H1 (cell line): ENCODE data around the gene VWF. TPM values are rescaled to one million over a fixed set of nuclear protein-coding genes. Genes with fewer than 3 reads are reported as not detected.

ENCODE experiments used
- CTCF ChIA-PET: fragments of 300-600 bp; sonication (Branson Sonifier 250); formaldehyde crosslinking; loops from one replicate; lab custom pipeline; 2021; ENCODE audit not compliant: partially characterized antibody; lab: Charles Lee
- POLR2A ChIA-PET: fragments of 300-600 bp; sonication (Branson Sonifier 250); formaldehyde crosslinking; loops from one replicate; lab custom pipeline; 2021; ENCODE audit warnings: inconsistent platforms; ENCODE audit not compliant: partially characterized antibody; lab: Charles Lee
- DNase-seq, 2 experiments: peaks; one replicate each; pipeline versions ENCODE4 v3.0.0 to v3.0.0-alpha.2; 2010 to 2022; ENCODE audit warnings: low spot score in 2 of 2, low read depth in 1 of 2, mixed read lengths in 1 of 2
- FAIRE-seq: peaks from 2 replicates; lab custom pipeline; 2011; peaks lifted over from hg19 to GRCh38; lab: Jason Lieb, UNC
- H2AFZ ChIP-seq: 2 replicates; pipeline ENCODE4 v1.8.1; 2012; ENCODE audit warnings: low read length, inconsistent platforms
- H2AK5ac ChIP-seq: 2 replicates; pipeline ENCODE4 v1.6.1; 2013; ENCODE audit warnings: low read depth, low read length
- H2BK120ac ChIP-seq: replicated peaks from 2 replicates; pipeline ENCODE3; 2013; ENCODE audit warnings: low read depth, low read length, inconsistent platforms
- H2BK12ac ChIP-seq: 2 replicates; pipeline ENCODE4 v1.6.1; 2013; ENCODE audit warnings: low read depth, low read length
- H2BK15ac ChIP-seq: 2 replicates; pipeline ENCODE4 v1.6.1; 2013; ENCODE audit warnings: low read length
- H2BK20ac ChIP-seq: 2 replicates; pipeline ENCODE4 v1.6.1; 2013; ENCODE audit warnings: low read length
- H2BK5ac ChIP-seq: 2 replicates; pipeline ENCODE4 v1.6.1; 2013; ENCODE audit warnings: low read depth, low read length
- H3K14ac ChIP-seq: 2 replicates; pipeline ENCODE4 v1.6.1; 2013; ENCODE audit warnings: inconsistent platforms; ENCODE audit not compliant: insufficient read length
- H3K18ac ChIP-seq: 2 replicates; pipeline ENCODE4 v1.6.1; 2013; ENCODE audit warnings: low read length; ENCODE audit errors: extremely low read depth
- H3K23ac ChIP-seq: 2 replicates; pipeline ENCODE4 v1.6.1; 2013; ENCODE audit warnings: inconsistent platforms; ENCODE audit not compliant: insufficient read length
- H3K23me2 ChIP-seq: 2 replicates; pipeline ENCODE4 v1.6.1; 2013; ENCODE audit warnings: low read depth, low read length
- H3K27ac ChIP-seq: 2 replicates; pipeline ENCODE4 v1.6.1; 2011; ENCODE audit warnings: low read depth, low read length, inconsistent platforms
- H3K27me3 ChIP-seq, 4 experiments: replicated peaks in 1 of 4; 1 replicate in 1 of 4; 2 replicates in 3 of 4; pipeline versions ENCODE4 v1.6.1 to v1.8.1; 2011 to 2013; ENCODE audit warnings: low read length in 3 of 4, mild to moderate bottlenecking in 3 of 4, inconsistent platforms in 2 of 4, mixed read lengths in 2 of 4, moderate library complexity in 1 of 4; ENCODE audit not compliant: control insufficient read depth in 3 of 4, insufficient read depth in 3 of 4; ENCODE audit errors: extremely low read depth in 1 of 4
- H3K36me3 ChIP-seq, 4 experiments: 2 replicates each; pipeline versions ENCODE4 v1.6.1 to v1.8.1; 2011 to 2013; ENCODE audit warnings: mild to moderate bottlenecking in 4 of 4, low read length in 3 of 4, moderate library complexity in 2 of 4, control low read depth in 1 of 4, inconsistent platforms in 1 of 4; ENCODE audit not compliant: insufficient read depth in 4 of 4, control insufficient read depth in 2 of 4
- H3K4ac ChIP-seq: replicated peaks from 2 replicates; pipeline ENCODE3; 2013; ENCODE audit warnings: low read length, low read depth, mixed read lengths, inconsistent platforms; ENCODE audit not compliant: insufficient read length
- H3K4me1 ChIP-seq, 4 experiments: replicated peaks in 1 of 4; 1 replicate in 1 of 4; 2 replicates in 3 of 4; pipeline versions ENCODE4 v1.6.1 to v1.8.1; 2011 to 2013; ENCODE audit warnings: low read length in 3 of 4, inconsistent platforms in 2 of 4, mixed read lengths in 1 of 4; ENCODE audit not compliant: insufficient read depth in 4 of 4, control insufficient read depth in 3 of 4
- H3K4me2 ChIP-seq, 2 experiments: 2 replicates each; pipeline versions ENCODE4 v1.6.1 to v1.8.1; 2011 to 2013; ENCODE audit warnings: low read depth in 2 of 2, low read length in 2 of 2, control low read depth in 1 of 2, inconsistent platforms in 1 of 2, mild to moderate bottlenecking in 1 of 2; ENCODE audit not compliant: insufficient read depth in 1 of 2
- H3K4me3 ChIP-seq, 4 experiments: fragments of 200-600, 300-600 bp in 1 of 4; sonication (generic), shearing (Covaris generic), sonication (Bioruptor Twin) in 1 of 4; 2 replicates each; pipeline versions ENCODE4 v1.5.1 to v1.8.1; 2011 to 2016; ENCODE audit warnings: low read length in 4 of 4, low read depth in 3 of 4, control low read depth in 2 of 4, inconsistent platforms in 2 of 4, mild to moderate bottlenecking in 2 of 4, mixed read lengths in 1 of 4, moderate library complexity in 1 of 4; ENCODE audit not compliant: insufficient read depth in 2 of 4; ENCODE audit errors: extremely low read depth in 1 of 4
- H3K56ac ChIP-seq: replicated peaks from 2 replicates; pipeline ENCODE3; 2013; ENCODE audit warnings: low read depth, mild to moderate bottlenecking, mixed read lengths, low read length, inconsistent platforms; ENCODE audit not compliant: insufficient read length
- H3K79me1 ChIP-seq: 2 replicates; pipeline ENCODE4 v1.6.1; 2013; ENCODE audit warnings: low read depth, low read length, control low read depth
- H3K79me2 ChIP-seq, 2 experiments: 2 replicates each; pipeline versions ENCODE4 v1.6.1 to v1.8.1; 2012 to 2013; ENCODE audit warnings: low read length in 2 of 2, mild to moderate bottlenecking in 2 of 2, inconsistent platforms in 1 of 2; ENCODE audit not compliant: insufficient read depth in 2 of 2, control insufficient read depth in 1 of 2
- H3K9ac ChIP-seq, 4 experiments: replicated peaks in 1 of 4; 1 replicate in 1 of 4; 2 replicates in 3 of 4; pipeline versions ENCODE4 v1.6.1 to v1.8.1; 2011 to 2013; ENCODE audit warnings: low read depth in 3 of 4, low read length in 3 of 4, control low read depth in 2 of 4, mild to moderate bottlenecking in 2 of 4, moderate library complexity in 2 of 4, inconsistent platforms in 1 of 4; ENCODE audit errors: extremely low read depth in 1 of 4
- H3K9me3 ChIP-seq, 2 experiments: 2 replicates each; pipeline versions ENCODE4 v1.6.1 to v1.8.1; 2012 to 2013; ENCODE audit warnings: mild to moderate bottlenecking in 2 of 2, moderate library complexity in 2 of 2, control low read depth in 1 of 2, inconsistent platforms in 1 of 2, low read depth in 1 of 2, low read length in 1 of 2, mixed read lengths in 1 of 2; ENCODE audit not compliant: insufficient read depth in 2 of 2
- H4K20me1 ChIP-seq, 2 experiments: replicated peaks in 1 of 2; 2 replicates each; pipeline versions ENCODE3 to v1.8.1; 2011 to 2013; ENCODE audit warnings: inconsistent platforms in 2 of 2, low read length in 2 of 2, mild to moderate bottlenecking in 1 of 2; ENCODE audit not compliant: insufficient read depth in 2 of 2, control insufficient read depth in 1 of 2
- H4K5ac ChIP-seq: 2 replicates; pipeline ENCODE4 v1.6.1; 2013; ENCODE audit warnings: low read length, low read depth, mixed read lengths, inconsistent platforms; ENCODE audit not compliant: insufficient read length
- H4K8ac ChIP-seq: 2 replicates; pipeline ENCODE4 v1.8.0; 2013; ENCODE audit warnings: mild to moderate bottlenecking, moderate library complexity, low read length, inconsistent platforms; ENCODE audit not compliant: insufficient read depth; ENCODE audit errors: extremely low read depth
- H4K91ac ChIP-seq: replicated peaks from 2 replicates; pipeline ENCODE3; 2013; ENCODE audit warnings: low read length, mixed read lengths, inconsistent platforms; ENCODE audit not compliant: insufficient read length
- JUN ChIP-seq: IDR thresholded peaks from 2 replicates; pipeline ENCODE4 v1.6.1; 2011; ENCODE audit warnings: low read depth, mild to moderate bottlenecking, improper control_type of control experiment, low read length
- PHF8 ChIP-seq: fragments of 200-600 bp; sonication (generic); conservative IDR thresholded peaks from 2 replicates; pipeline ENCODE4 v1.7.1; 2012; ENCODE audit warnings: low read depth, mild to moderate bottlenecking, inconsistent platforms, low read length, moderate library complexity
- TBP ChIP-seq: IDR thresholded peaks from 2 replicates; pipeline ENCODE4 v1.6.1; 2011; ENCODE audit warnings: low read depth, low read length, improper control_type of control experiment
- WGBS, 2 experiments: shearing (Covaris generic) in 1 of 2; methylation state at CpG; one replicate each; pipeline versions ENCODE4 v1.1.6 to v1.1.7; 2013 to 2015; ENCODE audit warnings: low lambda C conversion rate in 2 of 2, mixed read lengths in 2 of 2, inconsistent platforms in 1 of 2, low coverage in 1 of 2, missing lambda C conversion rate in 1 of 2; ENCODE audit not compliant: insufficient replicate concordance in 2 of 2, insufficient coverage in 1 of 2, insufficient read length in 1 of 2; ENCODE audit errors: extremely low coverage in 1 of 2, missing lambda C conversion rate in 1 of 2; 5-methylcytosine and 5-hydroxymethylcytosine counted together
- polyA plus RNA-seq, 7 experiments: library from polyadenylated mRNA; depleted of rRNA in 3 of 7; stranded (reverse) in 5 of 7; unstranded in 2 of 7; fragments of >200 nt in 5 of 7; fragments of 200-250 nt in 2 of 7; gene quantifications; 1 replicate in 5 of 7; 2 replicates in 1 of 7; 4 replicates in 1 of 7; pipeline versions ENCODE4 v1.2.1 to v1.2.3, GENCODE V29; 2011 to 2013; ENCODE audit warnings: missing spikeins in 2 of 7, mixed read lengths in 2 of 7
- total RNA-seq: library from RNA; stranded (reverse); fragmentation: NEBNext Ultra II Directional; extraction: Animal tissue kit (Norgen Biotek cat#: 25700); gene quantifications from 2 replicates; pipeline ENCODE4 v1.2.1, GENCODE V29; 2021

Gene VWF
- total and polyA plus RNA-seq, 2 of the 8 experiments (the other 6 are each of a cell fraction or from before 2014, with no cell fraction given): 0.39 to 0.60 TPM

DNA sequence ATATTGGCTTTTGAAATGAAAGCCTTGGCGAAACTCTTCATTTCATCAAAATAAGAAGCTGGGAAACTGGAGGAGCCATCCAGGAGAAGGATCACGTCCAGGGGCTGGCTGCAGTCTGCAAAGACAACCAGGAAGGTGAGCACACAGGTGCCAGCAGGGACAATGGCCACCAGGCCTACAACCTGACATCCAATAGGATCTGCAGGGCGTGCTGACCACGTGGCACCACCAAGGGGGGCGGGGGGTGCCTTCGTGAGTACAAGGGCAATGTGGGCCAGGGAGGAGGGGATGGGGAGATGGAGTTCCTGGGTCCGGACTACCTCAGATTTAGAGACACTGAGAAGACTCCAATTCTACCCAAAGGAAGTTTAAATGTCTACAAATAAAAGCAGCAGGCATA is 107.7 kb downstream of the VWF start:
- Histone ChIP-seq H2BK12ac (no peak overlapping the region), H4K20me1 (no peaks in the 10 kb centered on the region), H3K79me1 (no peaks in the 10 kb centered on the region)
- TF ChIP-seq TBP: no peak
- no peak for TF ChIP-seq JUN
- no peak for TF ChIP-seq PHF8
- TF ChIP-seq, all 59 proteins: peak for 0
- H3K18ac ChIP-seq: no peak overlapping the region
- H4K5ac ChIP-seq: no peak overlapping the region
- no peak overlapping the region for H3K9ac ChIP-seq
- H3K4me3 ChIP-seq: no peak overlapping the region
- no peak overlapping the region for H3K23ac ChIP-seq
- DNase-seq: no peak
- no peak overlapping the region for H3K14ac ChIP-seq
- H3K56ac ChIP-seq: no peak overlapping the region
- 71% methylated on average over 6 of the region's 7 CpGs; no CpG with 5 or more reads in 1 of the 2 experiments for WGBS, 2 experiments
- no peak overlapping the region for H4K8ac ChIP-seq
- no peak overlapping the region for H2BK15ac ChIP-seq
- H4K91ac ChIP-seq: no peak overlapping the region
- no peaks in the 10 kb centered on the region for H3K9me3 ChIP-seq
- H2BK20ac ChIP-seq: no peak overlapping the region
- no peak overlapping the region for H2AFZ ChIP-seq
- no peak overlapping the region for H2AK5ac ChIP-seq
- no peak overlapping the region for H3K4me2 ChIP-seq
- CTCF ChIA-PET: interaction anchor here (1.0 to 3.3 kb wide), 3 partner anchors 13 to 29 kb away, joined by 4 to 17 read pairs (median 7); no protein-coding TSS in a partner anchor
- H2BK120ac ChIP-seq: no peak overlapping the region
- no peak overlapping the region for H3K4ac ChIP-seq
- H3K36me3 ChIP-seq: no peaks in the 10 kb centered on the region
- no peak overlapping the region for H3K27ac ChIP-seq
- no peak overlapping the region for H2BK5ac ChIP-seq
- H3K79me2 ChIP-seq: no peaks in the 10 kb centered on the region
- no peaks in the 10 kb centered on the region for H3K23me2 ChIP-seq
- no peaks in the 10 kb centered on the region for H3K4me1 ChIP-seq
- no peak for FAIRE-seq
- POLR2A ChIA-PET: no interaction called here
- no peaks in the 10 kb centered on the region for H3K27me3 ChIP-seq
